NAMALWA (cell line): ENCODE measurements around the gene GBP6.
A peak's percentile ranks its signal among the peaks of the same experiment; 100 is the strongest.
"Not testable (repeated sequence)": the region's sequence is repeated elsewhere in the genome, so short reads cannot be mapped to it uniquely, and the experiment has no call there.

Experiments used
- DNase-seq: peaks from one replicate; pipeline ENCODE4 v3.0.0-alpha.2; 2015; ENCODE audit warnings: low spot score

The GBP6 gene

GRCh38 chr1:89363638-89364536 lies at the start of gene GBP6:
Gene GBP6 (plus strand): TSS chr1:89364059. CDS start chr1:89368552, 4,493 bp downstream.
- DNase-seq: no peak

- no peak for DNase-seq
Measured at GRCh38 chr1:89322402-89322801, 41.5 kb upstream of the GBP6 start.

GRCh38 chr1:89331890-89332289 lies 32.0 kb upstream of the GBP6 start:
- DNase-seq: no peak

- DNase-seq: no peak
Measured at GRCh38 chr1:89332461-89332860, 31.4 kb upstream of the GBP6 start.

GRCh38 chr1:89335486-89335885 lies 28.4 kb upstream of the GBP6 start:
- no peak for DNase-seq

GRCh38 chr1:89337903-89338302 lies 26.0 kb upstream of the GBP6 start:
- DNase-seq: no peak

GRCh38 chr1:89339039-89339438 lies 24.8 kb upstream of the GBP6 start:
- DNase-seq: no peak

- not testable (repeated sequence) for DNase-seq
Measured at GRCh38 chr1:89345479-89345878, 18.4 kb upstream of the GBP6 start.

GRCh38 chr1:89347296-89347695 lies 16.6 kb upstream of the GBP6 start:
- no peak for DNase-seq

- DNase-seq: no peak
Measured at GRCh38 chr1:89350298-89350697, 13.6 kb upstream of the GBP6 start.

GRCh38 chr1:89351597-89352311 lies 12.1 kb upstream of the GBP6 start:
- DNase-seq: no peak

GRCh38 chr1:89352421-89352820 lies 11.4 kb upstream of the GBP6 start:
- DNase-seq: no peak

- DNase-seq: no peak
Measured at GRCh38 chr1:89354205-89354604, 9.7 kb upstream of the GBP6 start.

- no peak for DNase-seq
Measured at GRCh38 chr1:89355056-89355455, 8.8 kb upstream of the GBP6 start.

GRCh38 chr1:89356658-89357400 lies 7.0 kb upstream of the GBP6 start:
- no peak for DNase-seq

- DNase-seq: peak; percentile 86
Measured at GRCh38 chr1:89358287-89358893, 5.5 kb upstream of the GBP6 start.

GRCh38 chr1:89360716-89361115 lies 3.1 kb upstream of the GBP6 start:
- DNase-seq: no peak

- no peak for DNase-seq
Measured at GRCh38 chr1:89361681-89362080, 2.2 kb upstream of the GBP6 start.

GRCh38 chr1:89363196-89363595 lies 663 bp upstream of the GBP6 start:
- DNase-seq: no peak

GRCh38 chr1:89364954-89365550 lies 1.2 kb downstream of the GBP6 start:
- DNase-seq: no peak

GRCh38 chr1:89367221-89367620 lies 3.4 kb downstream of the GBP6 start:
- no peak for DNase-seq

- DNase-seq: no peak
Measured at GRCh38 chr1:89369331-89369730, 5.5 kb downstream of the GBP6 start.
